GM12874 (cell line): ENCODE measurements around the gene SNAPIN.

Experiments
- CTCF ChIP-seq: IDR thresholded peaks from 2 replicates; pipeline ENCODE4 v1.5.1; 2011; ENCODE audit warnings: low read depth, mild to moderate bottlenecking, control low read depth, low read length, moderate library complexity; ENCODE audit not compliant: insufficient read depth

Gene SNAPIN

GRCh38 chr1:153698020-153698922 lies 39.8 kb downstream of the SNAPIN start:
- TF ChIP-seq CTCF = no peak

DNA sequence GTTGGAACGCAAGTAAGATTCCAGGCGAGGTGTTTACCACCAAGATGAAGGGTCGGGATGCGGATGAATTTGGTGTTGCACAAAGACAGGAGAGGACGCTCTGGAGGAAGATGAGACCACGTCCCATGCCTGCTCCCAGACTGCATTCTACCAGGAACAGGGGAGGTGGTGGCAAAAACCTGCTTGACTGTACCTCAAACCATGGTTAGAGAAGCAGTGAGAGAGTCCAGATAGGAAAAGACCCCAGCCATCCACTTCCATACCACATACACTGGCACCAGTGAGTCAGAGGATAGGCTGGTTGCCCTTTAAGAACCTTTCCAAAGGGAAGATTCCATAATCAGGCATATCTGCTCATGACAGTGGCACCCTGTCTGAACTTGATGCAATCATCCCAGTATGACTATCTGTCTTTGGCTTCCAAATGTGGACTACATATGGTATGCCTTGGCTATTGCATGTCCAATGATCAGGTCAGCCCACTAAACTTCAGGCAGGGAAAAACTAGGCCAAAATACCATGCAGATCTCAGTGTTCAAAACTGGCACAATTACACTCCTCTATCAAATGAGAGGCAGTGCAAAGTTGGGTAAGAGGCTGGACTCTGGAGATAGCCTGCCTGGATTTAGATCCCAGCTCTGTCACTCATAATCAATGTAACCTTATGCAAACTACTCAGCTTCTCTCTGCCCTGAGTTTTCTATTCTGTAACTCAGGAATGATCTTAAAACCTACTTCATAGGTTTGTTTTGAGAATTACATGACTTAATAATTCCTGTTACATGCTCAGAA lies 40.6 kb downstream of the SNAPIN start:
- no peak for TF ChIP-seq CTCF

GRCh38 chr1:153699768-153700167 lies 41.3 kb downstream of the SNAPIN start:
- TF ChIP-seq CTCF = no peak

GRCh38 chr1:153705484-153705883 lies 47.0 kb downstream of the SNAPIN start:
- TF ChIP-seq CTCF = no peak

- no peak for TF ChIP-seq CTCF
Measured at GRCh38 chr1:153711026-153711425, 52.5 kb downstream of the SNAPIN start.
